CD4-positive, alpha-beta T cell treated with Interleukin-6 for 4 hours (primary cell): Measurements from ENCODE around the gene GLP2R.
"Not testable (repeated sequence)": the region's sequence is repeated elsewhere in the genome, so short reads cannot be mapped to it uniquely, and the experiment has no call there.

Experiments used
- DNase-seq: peaks from one replicate; pipeline ENCODE4 v3.0.0-alpha.2; 2020; ENCODE audit warnings: mixed read lengths

GLP2R gene

GRCh38 chr17:9900784-9901183 lies 75.1 kb downstream of the GLP2R start:
- no peak for DNase-seq

DNA sequence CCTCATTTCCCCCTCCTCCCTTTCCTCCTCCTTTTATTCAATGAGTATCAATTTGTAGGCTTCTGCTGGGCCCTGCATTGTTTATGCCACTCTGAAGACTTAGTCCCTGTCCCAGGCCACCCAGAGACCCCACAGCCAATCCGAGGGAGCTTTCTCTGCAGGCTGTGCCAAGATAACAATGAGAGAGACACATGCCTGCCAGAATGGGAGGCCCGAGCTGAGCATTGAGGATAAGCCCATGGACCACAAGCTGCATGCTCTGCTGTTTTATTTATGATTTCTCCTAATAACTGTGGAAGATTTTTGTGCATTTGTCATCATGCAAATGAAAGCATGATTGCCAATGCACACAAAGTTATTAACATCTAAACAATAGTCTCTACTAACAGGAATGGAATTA lies 76.4 kb downstream of the GLP2R start:
- no peak for DNase-seq

DNA sequence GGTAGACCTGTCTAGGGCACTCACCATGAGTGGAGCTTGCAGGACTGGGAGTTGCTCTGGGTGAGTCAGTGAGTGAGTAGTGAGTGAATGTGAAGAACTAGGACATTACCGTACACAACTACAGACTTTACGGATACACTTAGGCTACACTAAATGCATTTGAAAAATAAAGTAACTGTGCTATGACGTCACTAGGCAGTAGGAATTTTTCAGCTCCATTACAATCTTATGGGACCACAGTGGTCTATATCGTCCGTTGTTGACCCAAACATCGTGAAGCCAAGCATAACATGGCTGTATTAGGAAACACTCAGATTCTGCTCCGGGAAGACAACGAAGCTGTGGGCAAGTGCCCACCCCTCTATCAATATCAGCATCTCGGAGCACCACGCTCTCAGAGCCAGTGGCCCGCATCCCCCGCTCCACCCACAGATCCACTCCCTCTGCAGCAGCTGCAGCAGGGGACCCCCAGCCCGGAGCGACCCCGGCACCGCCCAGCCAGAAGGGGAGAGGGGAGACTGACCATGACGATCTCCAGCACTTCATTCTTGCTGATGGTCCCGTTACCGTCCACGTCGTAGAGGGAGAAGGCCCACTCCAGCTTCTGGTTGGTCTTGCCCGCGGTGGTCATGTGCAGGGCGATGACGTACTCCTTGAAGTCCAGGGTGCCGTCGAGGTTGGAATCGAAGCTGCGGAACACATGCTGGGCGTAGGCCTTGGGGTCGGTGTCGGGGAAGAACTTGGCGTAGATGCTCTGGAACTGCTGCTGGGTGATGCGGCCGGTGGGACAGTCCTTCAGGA lies 78.8 kb downstream of the GLP2R start:
- no peak for DNase-seq

- DNase-seq, result no peak
Observed at GRCh38 chr17:9905078-9905415, 79.3 kb downstream of the GLP2R start, which contains the start of gene RCVRN. Gene RCVRN (minus strand): TSS chr17:9905271. CDS start chr17:9905180, 91 bp downstream.

DNA sequence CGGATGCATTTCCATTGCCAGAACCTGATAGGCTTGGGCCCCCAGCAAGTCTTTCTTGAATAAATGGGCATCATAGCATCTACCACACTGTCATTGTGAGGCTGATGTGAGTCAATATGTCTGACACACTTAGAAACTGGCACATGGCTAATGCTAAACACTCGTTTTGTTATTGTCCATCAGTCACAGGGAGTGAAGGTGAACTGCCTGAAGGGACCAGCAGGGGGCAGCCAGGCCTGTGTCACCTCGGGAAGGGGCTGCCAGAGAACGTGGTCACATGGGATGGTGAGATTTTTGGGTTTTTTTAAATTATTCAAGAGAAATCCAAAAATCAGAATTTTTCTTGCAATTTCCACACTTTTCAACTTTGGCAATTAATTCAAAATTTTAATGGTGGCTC lies 80.2 kb downstream of the GLP2R start:
- no peak for DNase-seq

- no peak for DNase-seq
Observed at GRCh38 chr17:9906616-9907015, 80.9 kb downstream of the GLP2R start.

DNA sequence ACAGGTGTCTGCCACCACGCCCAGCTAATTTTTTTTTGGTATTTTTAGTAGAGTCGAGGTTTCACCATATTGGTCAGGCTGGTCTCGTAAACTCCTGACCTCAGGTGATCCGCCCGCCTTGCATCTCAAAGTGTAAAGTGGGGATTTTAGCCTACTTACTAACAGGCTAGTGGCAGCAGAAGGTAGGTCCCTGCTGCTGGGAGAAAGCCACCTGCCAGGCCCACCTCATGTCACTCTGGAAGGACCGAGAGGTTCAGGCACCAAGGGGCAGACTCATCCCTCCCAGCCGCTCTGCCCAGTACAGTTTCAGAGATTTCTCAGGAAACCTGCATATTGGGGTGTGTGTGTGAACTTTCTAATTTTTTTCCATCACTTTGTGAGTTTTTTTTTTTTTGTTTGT lies 81.4 kb downstream of the GLP2R start:
- DNase-seq, result no peak

- DNase-seq, result no peak
Observed at GRCh38 chr17:9907883-9908648, 82.3 kb downstream of the GLP2R start.

- no peak for DNase-seq
Observed at GRCh38 chr17:9908649-9909042, 82.9 kb downstream of the GLP2R start.

GRCh38 chr17:9911089-9911488 lies 85.4 kb downstream of the GLP2R start:
- DNase-seq, result no peak

GRCh38 chr17:9912121-9913099 lies 86.7 kb downstream of the GLP2R start:
- DNase-seq, result no peak

DNA sequence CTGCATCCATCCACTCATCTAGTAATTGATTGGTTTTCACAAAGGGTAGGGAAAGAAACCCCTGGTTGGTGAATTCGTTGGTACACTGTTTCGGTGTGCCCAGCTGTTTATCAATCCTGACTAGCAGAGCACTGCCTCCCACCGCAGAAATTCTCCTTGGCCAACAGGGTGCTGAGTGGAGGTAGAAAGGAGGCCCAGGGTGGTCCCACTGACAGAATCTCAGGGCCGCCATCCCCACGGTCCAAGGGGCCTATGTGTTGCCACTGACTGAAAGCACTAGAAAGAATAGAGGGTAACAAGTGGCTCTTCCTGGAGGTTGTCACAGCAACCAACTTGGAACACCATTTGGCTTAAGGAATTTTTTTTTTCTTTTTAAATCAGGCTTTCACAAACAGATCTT lies 87.8 kb downstream of the GLP2R start:
- no peak for DNase-seq

DNA sequence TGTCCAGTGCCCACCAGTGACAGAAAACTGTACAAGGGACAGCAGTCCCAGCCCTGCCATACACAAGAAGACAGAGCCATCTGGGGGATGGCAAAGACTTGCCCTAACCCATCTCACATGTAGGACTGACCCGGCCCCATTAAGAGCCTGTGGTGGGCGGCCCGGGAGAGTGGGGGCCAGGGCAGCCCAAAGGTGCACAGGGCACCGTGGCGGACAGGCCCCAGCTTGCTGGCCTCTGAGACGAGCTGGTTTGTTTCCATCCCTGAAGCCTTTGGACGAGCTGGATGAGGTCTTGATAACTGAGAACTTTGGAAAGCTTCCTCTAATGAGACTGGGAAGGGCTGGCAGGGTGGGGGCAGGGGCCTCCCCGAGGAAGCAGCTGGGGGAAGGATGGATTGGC lies 90.4 kb downstream of the GLP2R start:
- no peak for DNase-seq

DNA sequence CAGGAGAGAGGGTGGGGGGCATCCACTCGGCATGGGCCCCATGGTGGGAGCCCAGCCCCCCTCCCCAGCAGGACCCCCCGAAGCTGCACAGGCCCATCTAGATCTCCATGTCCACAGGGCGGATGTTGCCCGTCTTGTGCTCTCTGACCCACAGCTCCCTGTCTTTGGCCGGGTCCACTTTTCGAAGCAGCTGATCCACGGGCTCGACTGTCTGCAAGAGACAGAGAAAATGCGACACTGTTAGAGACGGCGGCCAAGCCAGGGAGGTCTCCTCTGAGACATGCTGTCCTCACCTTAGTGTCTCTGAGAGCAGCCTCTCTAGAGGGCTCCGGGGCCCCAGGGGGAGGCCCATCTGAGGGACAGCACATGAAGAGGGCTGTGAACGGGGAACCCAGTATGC lies 91.4 kb downstream of the GLP2R start:
- no peak for DNase-seq

DNA sequence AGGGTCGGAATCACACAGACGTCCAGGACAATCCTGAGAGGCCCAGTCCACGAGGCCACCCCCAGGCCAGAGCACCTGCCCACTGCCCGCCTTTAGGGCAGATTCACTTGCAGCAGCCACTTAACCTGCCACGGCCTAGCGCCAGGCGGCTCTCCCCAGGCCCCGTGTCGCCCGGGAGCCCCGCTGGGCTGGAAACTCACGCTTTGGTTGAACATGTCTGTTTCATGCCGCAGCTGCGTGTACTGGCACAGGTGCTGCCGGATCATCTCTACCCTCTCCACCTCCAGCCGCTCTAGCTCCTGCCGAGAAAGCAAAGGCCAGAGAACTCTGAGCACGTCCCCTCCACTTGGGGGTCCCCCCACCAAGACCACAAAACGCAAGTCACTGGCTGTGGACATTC lies 92.1 kb downstream of the GLP2R start:
- no peak for DNase-seq

DNA sequence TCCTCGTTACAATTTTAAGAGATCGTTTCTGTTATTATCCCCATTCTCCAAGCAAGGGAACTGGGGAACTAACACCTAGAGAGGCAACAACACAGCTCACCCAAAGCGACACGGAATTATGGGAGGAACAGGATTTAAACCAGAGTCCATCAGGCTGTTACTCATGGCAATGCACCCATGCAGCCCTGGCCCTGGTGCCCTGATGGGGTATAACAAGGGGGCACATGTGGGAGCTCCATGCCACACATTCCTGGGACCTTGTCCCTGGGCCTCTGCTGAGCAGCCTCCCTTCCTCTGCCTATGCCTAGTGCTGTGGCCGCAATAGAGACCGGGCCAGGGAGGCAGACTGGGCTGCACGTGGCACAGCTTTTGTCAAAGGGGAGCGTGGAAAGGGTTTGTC lies 92.6 kb downstream of the GLP2R start:
- DNase-seq, result no peak

DNA sequence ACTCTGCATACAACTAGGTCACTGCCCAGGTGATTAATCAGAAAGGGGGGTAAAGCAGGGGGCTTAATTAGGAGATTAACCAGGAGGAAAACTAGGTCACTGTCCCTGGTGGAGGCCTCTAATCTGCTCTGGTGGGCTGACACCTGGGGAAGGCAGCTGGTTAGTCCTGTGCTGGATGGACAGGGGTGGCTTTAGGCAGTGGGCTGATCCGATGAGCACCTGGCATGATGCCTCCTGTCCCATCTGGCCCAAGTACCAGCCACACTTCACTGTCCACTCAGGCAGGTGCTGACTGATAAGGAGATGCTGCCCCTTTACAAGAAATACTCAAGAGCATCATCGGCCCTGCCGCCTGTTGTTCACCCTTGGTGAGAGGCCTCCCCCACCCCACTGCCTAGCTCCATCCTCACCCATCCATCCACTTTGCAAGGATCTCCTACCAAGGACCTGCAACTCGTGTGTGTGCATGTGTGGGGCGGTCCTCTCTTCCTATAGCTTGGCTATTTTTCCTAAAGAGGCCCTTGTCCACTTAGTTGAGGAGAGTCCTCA lies 93.2 kb downstream of the GLP2R start:
- DNase-seq, result no peak

GRCh38 chr17:9921216-9921615 lies 95.5 kb downstream of the GLP2R start:
- DNase-seq, result not testable (repeated sequence)

DNA sequence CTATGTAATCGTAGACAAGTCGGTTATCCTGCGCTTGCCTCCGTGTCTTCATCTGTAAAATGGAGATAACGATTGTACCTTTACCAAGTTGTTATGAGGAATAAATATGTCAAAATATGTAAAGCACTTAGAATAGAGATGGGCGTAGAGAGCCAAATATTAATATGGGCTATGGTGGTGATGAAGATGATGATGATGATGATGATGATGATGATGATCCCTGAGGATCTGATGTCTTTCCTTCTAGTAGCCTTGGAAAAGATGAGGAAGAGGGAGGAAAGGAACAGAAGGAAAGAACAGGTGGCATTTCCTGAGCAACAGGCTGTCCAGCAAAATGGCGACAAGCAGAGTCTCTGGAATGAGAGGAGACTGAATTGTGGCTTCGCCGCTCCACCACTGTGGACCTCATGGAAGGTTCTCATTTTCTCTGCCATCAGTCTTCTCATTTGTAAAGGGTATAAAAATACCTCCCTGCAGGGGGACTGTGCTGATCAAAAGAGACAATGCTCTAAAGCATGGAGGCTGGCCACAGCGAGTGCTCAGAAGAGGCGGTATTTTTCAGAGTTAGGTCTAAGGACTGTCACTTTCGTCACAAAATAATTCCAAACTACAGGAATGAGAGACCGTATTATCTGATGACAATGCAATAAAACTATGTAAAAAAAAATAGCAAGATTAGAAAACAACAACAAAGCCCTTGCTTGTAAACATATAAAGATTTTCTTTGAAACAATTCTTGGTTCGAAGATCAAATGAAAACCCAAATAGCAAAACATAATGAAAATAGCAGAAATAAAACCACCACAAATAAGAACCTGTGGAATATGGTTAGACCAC lies 96.5 kb downstream of the GLP2R start:
- no peak for DNase-seq

- no peak for DNase-seq
Observed at GRCh38 chr17:9924735-9925191, 99.0 kb downstream of the GLP2R start.

- no peak for DNase-seq
Observed at GRCh38 chr17:9925457-9925856, 99.7 kb downstream of the GLP2R start.
